GM19328 (cell line): Measurements from ENCODE around the gene MPST.

Experiments used
- ATAC-seq: cut with Tn5 transposase; IDR thresholded peaks from one replicate; pipeline ENCODE4 v1.9.1; 2021; ENCODE audit warnings: mild to moderate bottlenecking, moderate library complexity; ENCODE audit not compliant: unreplicated experiment

Gene MPST

DNA sequence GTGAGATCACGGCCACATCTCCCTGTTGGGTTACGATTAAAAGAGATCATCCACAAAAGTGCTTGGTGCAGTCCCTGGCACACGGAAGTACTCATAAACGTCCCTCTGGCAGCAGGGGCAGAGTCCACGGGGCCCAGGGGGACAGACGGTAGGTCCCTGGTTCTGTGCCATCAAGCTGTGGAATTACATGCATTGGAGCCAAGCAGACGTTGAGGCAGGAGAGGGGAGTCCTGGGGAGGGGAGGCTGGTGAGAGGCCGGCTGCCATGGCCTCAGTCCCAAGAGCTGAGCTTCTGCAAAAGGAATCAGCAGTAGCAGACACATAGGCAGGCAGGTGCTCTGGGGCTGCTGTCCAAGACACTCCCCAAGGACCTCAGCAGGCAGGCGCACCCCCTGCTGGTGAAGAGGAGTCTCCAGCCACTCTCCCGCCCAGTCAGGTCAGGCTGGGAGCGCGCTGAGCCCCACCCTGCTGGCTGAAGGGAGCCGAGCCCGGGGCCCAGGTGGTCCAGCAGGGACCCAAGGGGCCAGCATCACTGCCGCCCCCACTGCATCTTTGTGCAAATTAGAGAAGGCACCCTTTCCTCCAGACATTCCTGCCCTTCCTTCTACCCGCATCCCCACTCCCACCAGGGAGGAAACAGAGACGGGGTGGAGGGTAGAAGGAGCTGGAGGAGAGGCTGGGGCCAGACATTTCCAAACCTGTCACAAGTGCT lies 24.4 kb downstream of the MPST start:
- ATAC-seq = no peak

DNA sequence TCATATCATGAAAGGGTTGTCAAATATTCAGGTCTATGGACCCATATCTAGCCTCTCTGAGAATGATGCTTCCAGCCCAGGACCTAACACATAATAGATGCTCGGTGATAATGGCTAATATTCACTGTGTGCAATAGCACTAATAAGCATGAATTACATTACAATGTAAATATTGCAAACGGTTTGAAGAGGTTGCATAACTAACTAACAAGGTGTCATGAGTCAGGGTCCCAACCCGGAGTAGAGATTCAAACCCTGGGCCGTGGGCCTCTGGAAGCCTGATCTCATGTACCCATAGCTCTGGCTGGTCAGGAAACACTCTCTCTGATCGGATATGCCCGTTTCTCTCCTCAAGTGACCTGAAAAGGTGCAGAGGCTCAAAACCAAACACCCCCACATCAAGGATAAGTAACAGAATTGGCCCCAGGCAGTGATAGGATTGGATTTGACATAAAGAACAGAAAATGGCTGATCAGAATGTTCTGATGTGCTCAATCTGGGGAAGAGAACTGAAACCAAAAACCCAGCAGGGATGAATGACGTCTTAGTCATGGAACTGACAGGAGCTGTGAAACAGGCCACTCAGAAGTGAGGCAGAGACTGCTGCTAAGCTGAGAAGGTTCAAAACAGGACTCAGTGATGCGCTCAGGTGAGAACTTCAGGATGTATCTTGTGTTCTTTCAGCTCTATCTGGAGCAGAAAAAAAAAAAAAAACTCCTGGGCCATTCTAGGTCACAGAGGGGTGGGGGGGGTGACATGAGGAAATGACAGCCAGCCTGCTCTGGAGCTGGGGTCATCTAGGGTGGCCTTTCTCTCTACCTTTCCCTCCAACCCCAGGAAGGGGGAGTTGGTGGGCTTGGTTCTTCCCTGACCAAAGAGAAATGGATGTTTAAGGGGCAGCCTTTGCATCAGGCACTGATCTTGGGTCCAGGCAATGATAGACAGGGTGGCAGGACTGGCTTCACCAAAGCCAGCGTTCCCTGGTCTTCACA lies 25.4 kb downstream of the MPST start:
- no peak for ATAC-seq

DNA sequence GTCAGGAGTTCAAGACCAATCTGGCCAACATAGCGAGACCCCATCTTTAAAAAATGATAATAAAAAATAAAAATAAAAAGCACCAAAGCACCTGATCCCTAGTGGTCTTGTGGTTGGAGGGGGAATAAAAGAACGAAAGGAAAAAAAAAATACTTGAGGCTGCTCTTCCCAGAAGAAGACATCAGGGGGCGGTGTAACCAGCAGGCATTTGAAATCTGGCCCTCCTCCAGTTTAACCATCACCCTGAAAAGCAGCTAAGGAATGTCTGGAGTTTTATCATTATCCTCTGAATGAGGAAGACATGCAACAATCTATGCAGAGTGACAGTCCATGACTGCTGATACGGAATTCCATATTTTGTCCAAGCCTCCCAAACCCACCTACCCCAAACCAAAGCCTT lies 26.4 kb downstream of the MPST start:
- no peak for ATAC-seq

DNA sequence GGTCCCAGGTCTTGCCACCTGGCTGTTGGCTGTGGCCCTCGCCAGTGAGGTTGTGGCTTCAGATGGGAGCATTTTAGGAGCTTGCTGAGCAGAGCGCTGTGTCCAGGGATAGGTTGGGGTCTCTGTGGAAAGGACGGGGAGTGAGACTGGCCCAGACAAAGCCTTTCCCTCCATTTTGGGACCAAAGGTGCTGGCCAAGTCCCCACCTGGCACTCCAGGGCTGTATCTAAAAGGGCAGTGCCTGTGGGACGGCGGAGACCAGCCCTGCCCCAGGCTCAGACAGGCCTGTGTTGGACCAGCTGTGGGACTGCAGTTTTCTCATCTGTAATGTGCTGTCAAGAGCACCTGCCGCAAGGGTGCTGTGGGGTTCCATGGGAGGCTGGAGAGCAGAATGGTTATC lies 27.0 kb downstream of the MPST start:
- ATAC-seq = no peak

DNA sequence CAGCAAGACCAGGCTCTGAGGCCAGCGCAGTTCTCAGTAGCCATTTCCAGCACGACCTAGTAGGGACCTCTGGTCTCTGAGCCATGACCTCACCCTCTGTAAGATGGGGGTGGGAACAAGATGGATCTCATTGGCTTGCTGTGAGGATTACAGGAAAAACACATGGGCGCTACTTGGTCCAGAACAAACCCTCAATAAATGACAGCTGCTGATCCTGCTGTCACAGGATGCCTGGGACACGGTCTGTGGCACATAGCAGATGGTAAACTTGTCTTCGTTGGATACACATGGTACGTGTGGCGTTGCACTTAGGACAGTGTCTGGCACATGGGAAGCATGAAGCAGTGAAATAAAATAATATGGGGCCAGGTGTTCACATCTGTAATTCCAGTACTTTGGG lies 27.5 kb downstream of the MPST start:
- no peak for ATAC-seq

DNA sequence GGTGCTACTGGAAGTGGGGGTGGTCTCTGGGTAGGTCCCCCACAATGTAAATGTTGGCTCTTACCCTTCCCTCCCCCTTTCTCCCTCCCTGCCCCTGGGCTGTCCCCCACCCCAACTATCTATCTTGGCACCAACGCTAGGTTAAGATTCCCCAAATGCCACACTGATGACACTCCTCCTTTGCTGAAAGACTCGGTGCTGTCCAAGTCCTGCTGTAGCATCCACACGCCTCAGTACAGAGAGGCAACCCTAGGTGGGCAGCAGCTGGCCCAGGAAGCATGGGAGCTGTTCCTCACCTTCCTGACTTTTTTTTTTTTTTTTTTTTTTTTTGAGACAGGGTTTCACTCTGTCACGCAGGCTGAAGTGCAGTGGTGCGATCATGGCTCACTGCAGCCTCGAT lies 28.6 kb downstream of the MPST start:
- no peak for ATAC-seq

DNA sequence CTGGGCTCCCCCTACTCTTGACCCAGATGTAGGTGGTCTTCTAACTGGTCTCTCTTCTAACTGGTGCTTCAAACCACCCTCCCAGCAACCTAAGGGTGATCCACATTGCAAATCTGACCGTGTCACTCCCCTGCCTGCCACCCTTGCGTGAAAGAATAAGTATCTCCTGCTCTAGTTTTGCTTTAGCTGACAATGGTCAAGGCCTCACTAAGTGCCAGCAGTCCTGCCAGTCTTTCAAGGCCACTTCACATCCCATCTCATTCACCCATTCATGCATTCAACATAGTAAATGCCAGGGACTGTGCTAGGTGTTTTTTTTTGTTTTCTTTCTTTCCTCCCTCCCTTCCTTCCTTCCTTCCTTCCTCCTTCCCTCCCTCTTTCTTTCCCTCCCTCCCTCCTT lies 29.7 kb downstream of the MPST start:
- ATAC-seq = no peak

DNA sequence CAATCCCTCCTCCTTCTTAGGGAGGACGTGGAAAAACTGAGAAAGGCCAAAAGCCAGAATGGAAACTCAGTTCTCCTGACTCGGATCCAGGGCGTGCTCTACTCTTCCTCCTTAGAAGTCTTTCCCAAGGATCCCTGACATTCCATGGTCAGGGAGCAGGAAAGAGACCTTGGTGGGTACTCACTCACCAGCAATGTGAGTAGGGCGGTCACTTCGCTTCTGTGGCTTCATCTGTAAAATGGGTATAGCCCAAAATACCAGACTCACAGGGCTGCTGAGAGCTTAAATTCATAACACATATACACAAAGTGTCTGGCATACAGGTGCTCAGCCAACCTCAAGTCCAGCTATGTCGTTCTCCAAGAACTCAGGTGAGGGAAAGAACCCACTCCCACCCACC lies 31.4 kb downstream of the MPST start:
- ATAC-seq = no peak

DNA sequence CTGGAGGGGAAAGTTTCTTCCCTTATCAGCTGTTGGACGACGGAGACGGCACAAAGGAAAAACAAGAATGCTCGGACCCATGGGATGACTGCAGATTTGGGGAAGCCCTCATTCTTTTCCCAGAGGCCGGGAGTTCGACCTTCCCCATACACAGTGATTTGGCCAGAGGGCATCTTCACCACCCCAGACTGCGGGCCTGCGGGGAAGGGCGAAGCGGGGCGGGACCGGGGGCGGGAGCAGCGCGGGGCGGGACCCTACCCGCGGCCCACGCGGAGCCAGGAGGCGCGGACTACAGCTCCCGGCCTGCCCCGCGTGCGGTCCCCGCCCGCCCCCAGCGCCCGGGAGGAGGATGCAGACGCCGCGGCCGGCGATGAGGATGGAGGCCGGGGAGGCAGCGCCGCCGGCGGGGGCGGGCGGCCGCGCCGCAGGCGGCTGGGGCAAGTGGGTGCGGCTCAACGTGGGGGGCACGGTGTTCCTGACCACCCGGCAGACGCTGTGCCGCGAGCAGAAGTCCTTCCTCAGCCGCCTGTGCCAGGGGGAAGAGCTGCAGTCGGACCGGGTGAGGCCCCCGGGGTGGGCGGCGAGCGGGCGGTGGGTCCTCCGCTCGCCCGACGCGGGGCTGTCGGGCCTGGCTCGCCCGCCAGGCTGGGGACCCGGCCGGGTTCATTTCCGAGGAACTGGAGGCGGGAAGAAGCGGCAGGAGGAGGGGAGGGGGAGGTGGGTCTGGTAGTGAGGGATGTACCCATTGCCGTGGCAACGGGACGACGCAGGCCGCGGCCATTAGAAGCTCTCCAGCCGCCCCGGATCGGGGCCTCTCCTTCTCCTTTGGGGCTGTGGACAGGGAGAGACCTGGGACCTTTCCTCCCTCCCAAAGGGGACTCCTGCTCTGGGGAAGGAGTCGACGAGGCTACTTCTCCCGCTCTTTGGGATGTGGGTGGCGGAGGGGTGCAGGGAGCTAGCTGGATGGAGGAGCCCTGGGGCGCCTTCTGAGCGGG lies 32.1 kb downstream of the MPST start, which contains the start of gene KCTD17:
TSS of gene KCTD17 (plus strand) at position 352 of the 995 bp plus-strand sequence. CDS start at position 371, 19 bp downstream.
- no peak for ATAC-seq

DNA sequence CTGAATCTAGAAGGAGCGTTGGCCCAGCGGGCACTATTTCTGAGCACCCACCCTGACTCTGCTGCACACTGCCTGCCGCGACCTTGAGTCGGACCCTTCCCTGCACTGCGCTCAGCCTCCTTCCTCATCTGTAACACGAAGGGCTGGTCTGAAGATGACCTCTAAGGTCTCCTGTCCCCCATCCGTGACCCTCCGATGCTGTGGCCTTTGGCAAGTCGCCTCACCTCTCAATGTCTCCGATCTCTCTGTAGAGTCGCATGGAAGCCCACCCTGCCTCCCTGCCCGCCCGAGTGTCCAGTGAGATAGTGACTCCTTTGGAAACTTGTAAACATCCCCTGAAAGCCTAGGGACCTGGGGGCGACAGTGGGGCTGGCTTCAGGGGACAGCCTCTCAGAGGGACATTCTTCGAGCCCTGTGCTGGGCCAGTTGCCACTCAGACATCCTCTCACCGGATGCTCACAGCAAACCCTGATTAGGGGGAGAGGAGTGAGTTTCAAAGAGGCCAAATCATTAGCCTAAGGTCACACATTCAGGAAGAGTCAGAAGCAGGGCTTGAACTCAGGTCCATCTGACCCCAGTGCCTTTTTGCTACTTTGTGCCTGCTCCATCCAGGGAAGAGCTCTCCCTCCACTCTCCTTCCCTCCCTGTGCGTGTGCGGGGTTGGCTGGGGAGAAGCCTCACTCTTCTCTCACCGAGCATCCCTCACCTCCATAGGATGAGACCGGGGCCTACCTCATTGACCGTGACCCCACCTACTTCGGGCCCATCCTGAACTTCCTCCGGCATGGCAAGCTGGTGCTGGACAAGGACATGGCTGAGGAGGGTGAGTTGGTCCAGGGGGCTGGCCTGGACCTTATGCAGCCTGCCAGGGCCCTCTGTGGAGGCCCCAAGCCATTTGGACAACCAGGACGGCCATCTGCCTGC lies 33.1 kb downstream of the MPST start:
- no peak for ATAC-seq

DNA sequence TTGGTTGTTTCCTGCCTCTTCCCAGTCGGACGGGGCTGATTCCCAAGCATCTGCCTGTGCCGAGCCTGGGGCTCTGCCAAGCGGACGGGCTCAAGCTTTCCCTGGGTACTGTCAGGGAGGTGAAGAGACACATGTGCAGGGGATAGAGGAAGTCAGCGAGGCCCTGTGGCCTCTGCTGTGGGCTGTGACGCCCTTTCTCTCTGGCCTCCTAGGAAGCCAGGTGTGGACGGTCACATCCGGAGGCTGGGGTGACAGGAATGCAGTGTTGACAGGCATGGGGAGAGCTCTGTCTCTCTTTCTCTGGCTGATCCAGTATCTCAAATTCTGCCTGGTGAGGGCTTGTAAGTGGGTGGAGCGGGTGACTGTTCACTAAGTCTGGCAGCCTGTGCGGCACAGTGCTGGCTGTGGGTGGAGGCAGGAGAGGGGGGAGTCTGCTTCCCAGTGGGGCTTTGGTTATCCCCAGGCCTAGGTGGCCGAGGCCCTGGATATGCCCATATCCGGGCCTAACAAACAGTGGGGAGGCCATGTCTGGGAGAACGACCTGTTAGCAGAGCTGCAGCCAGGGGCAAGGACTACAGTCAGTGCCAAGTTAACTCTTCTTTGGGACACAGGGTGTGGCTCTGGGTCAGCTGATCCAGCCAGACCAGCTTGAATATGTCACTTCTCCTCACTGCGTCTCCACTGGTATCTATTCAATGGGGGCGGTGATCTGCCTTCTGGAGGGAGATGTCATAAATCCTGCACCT lies 33.9 kb downstream of the MPST start:
- ATAC-seq = no peak

DNA sequence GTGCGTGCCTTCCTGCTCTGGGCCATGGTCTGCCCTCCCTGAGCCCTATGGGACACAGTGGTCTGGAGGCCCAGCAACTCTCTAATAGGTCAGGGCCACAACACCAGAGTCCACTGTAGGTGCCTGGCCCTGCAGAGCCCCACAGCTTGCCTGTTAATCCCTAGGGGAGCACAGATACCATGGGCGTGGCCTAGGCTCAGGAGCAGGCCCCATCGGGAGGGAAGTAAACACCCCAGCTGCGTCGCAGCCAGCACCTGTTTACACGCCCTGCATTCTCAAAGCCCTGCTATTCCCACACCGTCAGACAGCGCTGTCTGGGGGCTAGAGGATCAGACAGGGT lies 34.5 kb downstream of the MPST start:
- ATAC-seq = no peak

DNA sequence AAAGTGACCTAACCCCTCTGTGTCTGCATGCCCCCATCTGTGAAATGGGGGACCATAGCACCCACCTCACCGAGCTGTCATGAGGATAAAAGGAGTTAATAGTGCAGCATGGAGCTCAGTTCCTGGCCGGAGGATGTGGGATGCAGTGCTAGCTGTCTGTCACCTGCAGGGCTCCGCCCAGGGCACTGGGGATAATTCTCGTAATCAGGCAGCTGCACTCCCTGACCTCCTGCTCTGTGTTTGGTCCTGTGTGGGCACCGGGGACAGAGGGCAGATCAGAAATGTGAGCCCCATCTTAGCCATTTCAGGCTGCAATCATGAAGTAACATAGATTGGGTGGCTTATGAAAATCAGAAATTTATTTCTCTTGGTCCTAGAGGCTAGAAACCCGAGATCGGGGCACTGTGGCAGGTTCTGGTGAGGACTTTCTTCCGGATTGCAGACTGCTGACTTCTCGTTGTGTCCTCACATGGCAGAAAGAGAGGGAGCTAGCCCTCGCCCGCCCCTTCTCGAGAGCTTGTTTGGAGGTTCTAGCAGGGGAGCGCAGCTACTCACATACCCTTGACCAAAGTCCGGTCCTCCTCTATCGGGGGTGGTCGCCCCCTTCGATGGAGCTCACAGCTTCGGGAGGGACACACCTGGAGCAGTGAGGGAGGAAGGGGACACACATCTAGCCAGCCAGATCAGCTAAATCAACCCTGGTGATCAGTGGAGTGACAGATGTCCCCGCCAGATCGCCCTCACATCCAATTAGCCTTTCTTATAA lies 35.2 kb downstream of the MPST start:
- no peak for ATAC-seq

DNA sequence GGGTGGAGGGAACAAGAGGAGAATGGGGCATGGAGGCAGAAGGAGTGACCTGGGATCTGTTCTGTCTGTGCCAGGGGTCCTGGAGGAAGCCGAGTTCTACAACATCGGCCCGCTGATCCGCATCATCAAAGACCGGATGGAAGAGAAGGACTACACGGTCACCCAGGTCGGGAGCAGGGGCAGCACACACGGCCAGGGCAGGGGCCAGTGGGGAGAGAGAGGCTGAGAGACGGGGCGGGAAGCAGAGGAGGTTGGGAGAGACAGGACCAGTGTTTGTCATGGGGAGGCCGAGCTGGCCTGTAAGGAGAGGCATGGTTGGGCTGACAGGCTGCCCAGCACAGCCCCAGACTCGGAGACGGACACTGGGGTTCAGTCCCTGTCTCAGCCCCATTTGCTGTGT lies 36.7 kb downstream of the MPST start:
- no peak for ATAC-seq

DNA sequence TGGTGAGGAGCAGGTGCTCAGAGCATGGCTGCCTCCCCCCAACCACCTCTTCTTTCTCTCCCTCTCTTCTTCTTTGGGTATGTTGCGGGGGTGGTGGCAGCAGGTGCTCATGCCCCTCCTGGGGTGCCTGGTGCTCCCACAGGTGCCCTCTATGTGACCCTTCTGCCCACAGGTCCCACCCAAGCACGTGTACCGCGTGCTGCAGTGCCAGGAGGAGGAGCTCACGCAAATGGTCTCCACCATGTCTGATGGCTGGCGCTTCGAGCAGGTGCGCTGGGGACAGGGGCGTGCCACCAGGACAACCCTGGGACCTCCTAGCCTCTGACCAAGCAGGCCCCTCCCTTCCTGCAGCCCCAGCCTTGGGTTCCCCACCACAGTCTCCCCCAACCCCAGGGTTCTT lies 37.7 kb downstream of the MPST start:
- ATAC-seq = no peak

DNA sequence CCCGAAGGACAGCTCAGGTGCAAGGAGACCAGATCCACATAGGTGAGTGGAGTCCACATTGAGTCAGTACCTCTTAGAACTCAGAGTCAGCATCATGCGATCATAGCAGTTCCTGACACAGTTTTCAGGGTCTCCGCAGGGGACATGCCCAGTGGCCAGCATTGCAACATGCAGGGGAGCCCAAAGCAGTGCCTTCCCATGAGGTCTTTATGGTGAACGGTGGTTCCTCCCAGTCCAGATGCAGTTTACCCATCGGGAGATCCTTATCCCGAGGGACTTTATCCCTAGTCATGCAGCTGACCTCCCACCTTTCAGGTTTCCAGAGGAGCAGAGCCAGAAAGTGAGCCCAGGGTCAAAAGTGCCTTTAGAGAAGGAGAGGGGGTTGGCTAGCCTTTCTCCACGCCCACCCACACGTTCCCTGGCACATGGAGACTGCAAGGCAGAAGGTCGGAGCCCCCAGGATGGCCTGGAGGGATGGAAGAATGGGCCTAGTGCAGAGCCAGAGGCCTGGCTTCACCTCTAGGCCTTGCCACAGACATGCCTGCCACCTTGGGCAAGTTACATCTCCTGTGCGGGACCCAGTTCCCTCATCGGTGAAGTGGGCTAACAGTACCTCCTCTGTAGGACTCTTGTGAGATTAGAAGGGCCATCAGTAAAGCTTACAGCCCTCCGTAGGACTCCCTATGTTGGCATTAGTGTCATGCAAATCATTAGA lies 38.4 kb downstream of the MPST start:
- ATAC-seq = no peak

DNA sequence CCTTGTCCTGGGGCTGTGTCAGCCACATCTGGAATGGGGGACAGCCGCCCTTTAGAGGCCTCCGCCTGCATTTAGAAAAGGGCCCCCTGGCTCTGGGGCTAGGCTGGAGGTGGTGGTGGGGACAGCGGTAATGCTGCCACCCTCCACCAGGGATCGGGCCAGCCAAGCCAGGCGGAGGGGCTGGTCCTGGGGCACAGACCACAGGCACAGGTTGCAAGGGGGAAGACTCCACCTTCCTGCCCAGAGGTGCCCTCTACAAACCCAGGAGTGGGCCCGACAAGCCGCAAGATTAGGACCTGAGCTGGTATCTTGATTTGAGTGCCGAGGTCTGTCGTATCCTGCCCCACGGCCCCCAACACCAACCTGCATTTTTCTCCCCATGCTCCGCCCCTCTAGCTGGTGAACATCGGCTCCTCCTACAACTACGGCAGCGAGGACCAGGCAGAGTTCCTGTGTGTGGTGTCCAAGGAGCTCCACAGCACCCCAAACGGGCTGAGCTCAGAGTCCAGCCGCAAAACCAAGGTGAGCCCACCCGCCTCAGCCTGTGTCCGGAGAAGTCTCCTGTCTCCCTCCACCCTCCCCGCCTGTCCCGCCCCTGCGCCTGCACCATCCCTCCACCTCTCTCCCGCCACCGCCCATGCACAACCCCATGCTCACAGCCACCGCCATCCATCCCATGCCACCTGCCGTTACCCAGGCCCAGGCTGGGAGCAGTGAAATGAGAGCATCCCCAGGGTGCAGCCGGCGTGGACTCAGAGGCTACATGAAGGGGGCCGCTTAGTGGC lies 39.6 kb downstream of the MPST start:
- no peak for ATAC-seq
